HFFc6 (cell line): ENCODE data around the gene PAPPA2. TPM values are rescaled to one million over a fixed set of nuclear protein-coding genes. Genes with fewer than 3 reads are reported as not detected.

ENCODE experiments used
- DNase-seq: peaks from one replicate; pipeline ENCODE4 v3.0.0-alpha.2; 2018
- H3K27ac Mint-ChIP-seq: 2 replicates; pipeline ENCODE4 v1.8.0; 2020; ENCODE audit warnings: mild to moderate bottlenecking, mixed read lengths
- H3K27me3 Mint-ChIP-seq: 2 replicates; pipeline ENCODE4 v1.8.0; 2021; ENCODE audit warnings: mild to moderate bottlenecking, moderate library complexity, mixed read lengths; ENCODE audit not compliant: insufficient read depth
- H3K36me3 Mint-ChIP-seq: 2 replicates; pipeline ENCODE4 v1.8.0; 2021; ENCODE audit warnings: low read depth, mixed read lengths
- H3K4me1 Mint-ChIP-seq: 2 replicates; pipeline ENCODE4 v1.8.0; 2020; ENCODE audit warnings: low read depth, mixed read lengths
- H3K4me3 Mint-ChIP-seq: 2 replicates; pipeline ENCODE4 v1.8.0; 2020; ENCODE audit warnings: mild to moderate bottlenecking, moderate library complexity, mixed read lengths
- H3K9me3 Mint-ChIP-seq: 2 replicates; pipeline ENCODE4 v1.8.0; 2020; ENCODE audit warnings: mild to moderate bottlenecking, mixed read lengths
- total RNA-seq, 6 experiments: library from RNA; stranded (reverse); fragmentation: NEBNext Ultra II Directional; extraction: Animal tissue kit (Norgen Biotek cat#: 25700); gene quantifications; 2 replicates in 1 of 6; 3 replicates in 5 of 6; pipeline ENCODE4 v1.2.3, GENCODE V29; 2021
- TF ChIP-seq, protein P1 (sequence below): fragments of 200-600 bp; sonication (generic); IDR thresholded peaks from 2 replicates; pipeline ENCODE4 v1.5.0; 2021; ENCODE audit warnings: antibody characterized with exemption, mild to moderate bottlenecking

Gene PAPPA2
- total RNA-seq, 6 experiments from 2014 or later = 0.16 to 1.1 (median 0.42) TPM

DNA sequence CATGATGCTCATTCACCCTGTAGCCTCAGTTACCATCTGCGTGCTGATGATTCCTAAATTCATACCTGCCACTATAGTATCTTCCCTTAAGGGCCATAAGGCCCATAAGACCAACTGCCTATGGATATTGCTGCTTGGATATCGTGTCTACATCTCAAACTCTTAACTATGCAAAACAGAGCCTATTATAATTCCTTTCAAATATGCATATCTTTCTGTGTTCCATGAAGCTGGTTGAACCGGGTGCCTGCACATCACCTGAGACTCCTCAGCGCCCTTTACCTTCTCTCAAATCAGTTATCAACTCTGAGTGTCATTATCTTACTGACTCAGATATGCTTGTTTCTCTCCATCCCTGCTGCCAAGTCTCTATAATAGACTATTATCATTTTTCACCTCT lies 311.2 kb downstream of the PAPPA2 start:
- Mint-ChIP-seq H3K9me3 (peaks cover 38% of the 10 kb centered on the region), H3K36me3 (no peaks in the 10 kb centered on the region), H3K4me3 (no peak overlapping the region), H3K4me1 (no peaks in the 10 kb centered on the region), H3K27ac (no peak overlapping the region), H3K27me3 (no peaks in the 10 kb centered on the region)
- TF ChIP-seq, protein P1, sequence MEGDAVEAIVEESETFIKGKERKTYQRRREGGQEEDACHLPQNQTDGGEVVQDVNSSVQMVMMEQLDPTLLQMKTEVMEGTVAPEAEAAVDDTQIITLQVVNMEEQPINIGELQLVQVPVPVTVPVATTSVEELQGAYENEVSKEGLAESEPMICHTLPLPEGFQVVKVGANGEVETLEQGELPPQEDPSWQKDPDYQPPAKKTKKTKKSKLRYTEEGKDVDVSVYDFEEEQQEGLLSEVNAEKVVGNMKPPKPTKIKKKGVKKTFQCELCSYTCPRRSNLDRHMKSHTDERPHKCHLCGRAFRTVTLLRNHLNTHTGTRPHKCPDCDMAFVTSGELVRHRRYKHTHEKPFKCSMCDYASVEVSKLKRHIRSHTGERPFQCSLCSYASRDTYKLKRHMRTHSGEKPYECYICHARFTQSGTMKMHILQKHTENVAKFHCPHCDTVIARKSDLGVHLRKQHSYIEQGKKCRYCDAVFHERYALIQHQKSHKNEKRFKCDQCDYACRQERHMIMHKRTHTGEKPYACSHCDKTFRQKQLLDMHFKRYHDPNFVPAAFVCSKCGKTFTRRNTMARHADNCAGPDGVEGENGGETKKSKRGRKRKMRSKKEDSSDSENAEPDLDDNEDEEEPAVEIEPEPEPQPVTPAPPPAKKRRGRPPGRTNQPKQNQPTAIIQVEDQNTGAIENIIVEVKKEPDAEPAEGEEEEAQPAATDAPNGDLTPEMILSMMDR = no peak
- DNase-seq = no peak

DNA sequence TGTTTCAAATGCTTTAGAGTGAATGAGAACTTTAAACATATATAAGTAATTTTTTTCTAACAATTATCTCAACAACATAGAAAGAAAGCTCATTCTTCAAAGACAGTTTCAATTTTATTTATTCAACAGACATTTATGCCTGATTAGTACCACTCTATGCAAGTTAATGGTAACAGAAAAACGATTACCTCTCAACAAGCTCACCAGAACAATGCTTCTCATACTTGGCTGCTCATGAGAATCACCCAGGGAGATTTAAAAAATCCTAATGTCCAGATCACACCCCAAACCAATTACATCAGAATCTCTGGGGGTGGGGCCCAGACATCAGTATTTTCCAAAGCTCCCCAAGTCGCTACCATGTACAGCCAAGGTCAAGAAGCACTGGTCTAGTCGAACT lies 312.4 kb downstream of the PAPPA2 start:
- DNase-seq = no peak
- no peaks in the 10 kb centered on the region for H3K4me1 Mint-ChIP-seq
- H3K27ac Mint-ChIP-seq = no peak overlapping the region
- no peak overlapping the region for H3K4me3 Mint-ChIP-seq
- peaks cover 34% of the 10 kb centered on the region for H3K9me3 Mint-ChIP-seq
- no peaks in the 10 kb centered on the region for H3K36me3 Mint-ChIP-seq
- TF ChIP-seq, protein P1 = no peak
- no peaks in the 10 kb centered on the region; the same call in 1 of the 2 replicates for H3K27me3 Mint-ChIP-seq

DNA sequence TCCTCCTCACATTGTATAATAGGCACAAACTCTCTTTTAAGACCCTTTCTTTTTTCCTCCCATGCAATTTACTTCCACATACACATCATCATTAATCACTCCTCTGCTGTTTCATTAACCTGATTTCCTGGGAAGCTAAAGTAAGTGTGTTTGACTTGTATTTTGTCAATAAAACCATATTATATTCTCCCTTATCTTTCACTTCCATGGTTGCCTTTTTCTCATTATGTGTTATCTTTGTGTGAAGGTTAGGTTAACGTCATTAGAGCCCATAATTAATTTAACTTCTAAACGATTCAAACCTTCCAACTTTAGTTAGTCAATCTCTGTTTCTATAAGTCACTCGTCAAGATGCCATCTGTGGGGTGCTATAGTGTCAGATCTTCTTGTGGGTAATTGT lies 313.0 kb downstream of the PAPPA2 start:
- Mint-ChIP-seq H3K4me1 (no peaks in the 10 kb centered on the region), H3K9me3 (peaks cover 36% of the 10 kb centered on the region), H3K27me3 (no peaks in the 10 kb centered on the region; the same call in 1 of the 2 replicates), H3K36me3 (no peaks in the 10 kb centered on the region), H3K27ac (no peak overlapping the region), H3K4me3 (no peak overlapping the region)
- TF ChIP-seq, protein P1 = no peak
- DNase-seq = no peak

DNA sequence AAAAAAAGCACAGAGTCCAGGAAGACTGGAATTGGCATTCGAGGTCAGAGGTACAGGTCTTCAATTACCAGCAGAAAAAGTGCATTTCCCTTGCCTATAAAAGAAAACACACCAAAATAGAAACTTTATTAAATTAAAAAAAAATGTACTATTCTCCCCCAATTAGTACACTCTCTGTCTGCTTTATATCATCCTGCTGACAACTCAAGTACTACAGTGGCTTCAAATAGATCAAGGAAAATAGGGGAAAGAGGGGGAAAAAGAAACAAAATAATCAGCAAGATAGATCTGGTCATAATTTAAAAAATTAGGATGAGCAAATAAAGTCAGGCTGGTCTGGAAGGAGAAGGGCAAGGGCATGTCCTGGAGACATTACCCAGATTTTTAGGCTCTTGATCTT lies 315.1 kb downstream of the PAPPA2 start:
- Mint-ChIP-seq H3K27me3 (no peaks in the 10 kb centered on the region; the same call in 1 of the 2 replicates), H3K27ac (no peak overlapping the region), H3K9me3 (peaks cover 42% of the 10 kb centered on the region), H3K36me3 (no peaks in the 10 kb centered on the region), H3K4me1 (no peaks in the 10 kb centered on the region), H3K4me3 (no peak overlapping the region)
- TF ChIP-seq, protein P1 = no peak
- DNase-seq = no peak

DNA sequence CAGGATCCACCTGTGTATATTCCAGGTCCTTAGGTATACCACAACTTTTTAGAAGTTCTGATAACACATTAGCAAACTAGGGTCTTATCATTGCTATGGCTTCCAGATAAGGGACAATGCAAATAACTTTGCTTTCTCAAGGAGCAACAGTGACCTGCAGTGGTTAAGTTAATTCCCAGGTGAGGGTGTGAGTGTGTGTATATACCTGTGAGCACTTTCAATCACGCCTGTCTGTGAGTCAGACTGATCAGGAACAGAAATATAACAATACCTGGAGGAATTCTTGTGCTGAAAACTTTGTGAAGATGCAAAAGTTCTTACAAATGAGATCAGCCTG lies 317.0 kb downstream of the PAPPA2 start:
- TF ChIP-seq, protein P1 = no peak
- H3K4me3 Mint-ChIP-seq = no peak overlapping the region
- DNase-seq = no peak
- no peaks in the 10 kb centered on the region for H3K4me1 Mint-ChIP-seq
- H3K9me3 Mint-ChIP-seq = peaks cover 33% of the 10 kb centered on the region
- H3K36me3 Mint-ChIP-seq = no peaks in the 10 kb centered on the region
- H3K27me3 Mint-ChIP-seq = no peaks in the 10 kb centered on the region; the same call in 1 of the 2 replicates
- H3K27ac Mint-ChIP-seq = no peak overlapping the region

DNA sequence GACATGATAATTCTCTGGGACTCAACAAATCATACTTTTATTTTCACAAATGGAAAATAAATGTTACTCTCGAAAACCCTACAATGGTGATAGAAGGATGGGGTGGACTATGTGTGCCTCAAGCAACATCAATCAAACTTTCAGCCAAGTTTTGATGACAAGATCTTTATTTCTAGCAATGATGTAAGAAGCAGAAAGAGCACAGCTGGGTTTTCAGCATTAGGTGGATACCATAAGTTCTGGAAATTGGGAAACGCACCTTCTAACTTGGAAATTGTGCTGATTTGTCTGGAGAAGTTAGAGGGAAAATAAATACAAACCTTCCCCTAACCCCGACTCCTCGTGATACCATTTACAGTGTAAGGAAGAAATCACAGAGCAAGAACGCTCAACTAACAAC lies 320.3 kb downstream of the PAPPA2 start:
- no peaks in the 10 kb centered on the region; the same call in 1 of the 2 replicates for H3K27me3 Mint-ChIP-seq
- H3K36me3 Mint-ChIP-seq = no peaks in the 10 kb centered on the region
- no peak overlapping the region for H3K27ac Mint-ChIP-seq
- H3K4me3 Mint-ChIP-seq = no peak overlapping the region
- no peaks in the 10 kb centered on the region for H3K4me1 Mint-ChIP-seq
- peaks cover 37% of the 10 kb centered on the region for H3K9me3 Mint-ChIP-seq
- DNase-seq = no peak
- TF ChIP-seq, protein P1 = no peak
